OCI-LY3 (cell line): Measurements from ENCODE around the gene P2RY6.

Source experiments
- H2AFZ ChIP-seq: fragments of 200-600, 300-600 bp; shearing (Covaris generic); 2 replicates; pipeline ENCODE4 v1.6.0; 2014; ENCODE audit warnings: antibody characterized with exemption, low read depth, low read length
- H3K27ac ChIP-seq: fragments of 200-600, 300-600 bp; sonication (generic); 2 replicates; pipeline ENCODE4 v1.5.1; 2014; ENCODE audit warnings: mild to moderate bottlenecking, low read length, moderate library complexity, mixed read lengths
- H3K27me3 ChIP-seq: fragments of 200-600, 300-600 bp; sonication (generic); 2 replicates; pipeline ENCODE4 v1.6.1; 2014; ENCODE audit warnings: low read depth, low read length, mixed read lengths
- H3K36me3 ChIP-seq: fragments of 200-600, 300-600 bp; sonication (generic); replicated peaks from 2 replicates; pipeline ENCODE3; 2014; ENCODE audit warnings: low read depth, low read length, mixed read lengths
- H3K4me1 ChIP-seq: fragments of 300-600, 200-600 bp; sonication (generic); 2 replicates; pipeline ENCODE4 v1.6.1; 2014; ENCODE audit warnings: low read length, mixed read lengths
- H3K4me2 ChIP-seq: fragments of 200-600, 300-600 bp; sonication (generic); 2 replicates; pipeline ENCODE4 v1.6.1; 2014; ENCODE audit warnings: low read length, mixed read lengths
- H3K4me3 ChIP-seq: fragments of 300-600, 200-600 bp; sonication (generic); 2 replicates; pipeline ENCODE4 v1.5.1; 2014; ENCODE audit warnings: antibody characterized with exemption, mild to moderate bottlenecking, low read length, moderate library complexity
- H3K79me2 ChIP-seq: fragments of 300-600, 200-600 bp; shearing (Covaris generic); 2 replicates; pipeline ENCODE4 v1.6.1; 2014; ENCODE audit warnings: mild to moderate bottlenecking, low read length, mixed read lengths
- H3K9ac ChIP-seq: fragments of 300-600, 200-600 bp; shearing (Covaris generic); 2 replicates; pipeline ENCODE4 v1.6.0; 2014; ENCODE audit warnings: mild to moderate bottlenecking, low read length, moderate library complexity
- H3K9me3 ChIP-seq: fragments of 200-600, 300-600 bp; shearing (Covaris generic); 2 replicates; pipeline ENCODE4 v1.6.1; 2014; ENCODE audit warnings: low read length, mixed read lengths; ENCODE audit not compliant: insufficient read depth
- H4K20me1 ChIP-seq: fragments of 200-600, 300-600 bp; sonication (generic); 2 replicates; pipeline ENCODE4 v1.6.1; 2016; ENCODE audit warnings: low read length, mixed read lengths; ENCODE audit not compliant: insufficient read depth
- EZH2phosphoT487 ChIP-seq: fragments of 200-600 bp; shearing (Covaris generic); IDR thresholded peaks from 2 replicates; pipeline ENCODE4 v1.6.1; 2018; ENCODE audit warnings: antibody characterized with exemption, mixed run types, low read depth
- TF ChIP-seq, protein P1 (sequence below): fragments of 200-600, 300-600 bp; sonication (generic); IDR thresholded peaks from 2 replicates; pipeline ENCODE4 v1.5.1; 2014; ENCODE audit warnings: antibody characterized with exemption, low read length, low read depth

The P2RY6 gene

DNA sequence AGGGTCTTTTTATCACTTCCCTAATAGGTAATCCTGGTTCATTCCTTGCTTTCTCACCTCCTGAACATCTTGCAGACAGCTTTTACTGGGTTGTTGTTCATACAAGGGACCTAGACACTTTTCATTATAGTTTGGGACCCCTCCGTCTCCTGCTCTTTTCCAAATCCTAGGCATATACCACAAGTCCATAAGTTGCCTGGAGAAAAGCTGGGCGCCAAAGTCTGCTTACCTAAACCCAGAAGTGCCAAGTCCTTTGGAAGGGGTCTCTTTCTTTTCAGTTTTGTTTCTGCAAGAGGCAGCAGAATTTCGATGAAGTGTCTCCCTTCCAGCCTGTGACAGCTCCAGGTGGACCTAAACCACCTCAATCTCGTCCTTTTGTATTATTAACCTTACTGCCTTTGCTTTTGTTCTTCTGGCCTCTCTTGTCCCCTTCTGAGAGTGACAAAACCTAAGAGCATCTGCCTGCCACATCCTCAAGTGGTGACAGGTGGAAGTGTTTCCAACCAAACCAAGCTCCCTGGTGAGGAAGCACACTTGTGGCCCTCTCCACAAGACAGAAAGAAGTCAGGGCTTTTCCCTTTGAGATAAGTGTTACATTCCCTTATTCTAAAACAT is 19.5 kb upstream of the P2RY6 start:
- H3K4me2 ChIP-seq: peak overlapping the region; percentile 21
- no peaks in the 10 kb centered on the region for H4K20me1 ChIP-seq
- TF ChIP-seq EZH2phosphoT487: no peak
- TF ChIP-seq, protein P1, sequence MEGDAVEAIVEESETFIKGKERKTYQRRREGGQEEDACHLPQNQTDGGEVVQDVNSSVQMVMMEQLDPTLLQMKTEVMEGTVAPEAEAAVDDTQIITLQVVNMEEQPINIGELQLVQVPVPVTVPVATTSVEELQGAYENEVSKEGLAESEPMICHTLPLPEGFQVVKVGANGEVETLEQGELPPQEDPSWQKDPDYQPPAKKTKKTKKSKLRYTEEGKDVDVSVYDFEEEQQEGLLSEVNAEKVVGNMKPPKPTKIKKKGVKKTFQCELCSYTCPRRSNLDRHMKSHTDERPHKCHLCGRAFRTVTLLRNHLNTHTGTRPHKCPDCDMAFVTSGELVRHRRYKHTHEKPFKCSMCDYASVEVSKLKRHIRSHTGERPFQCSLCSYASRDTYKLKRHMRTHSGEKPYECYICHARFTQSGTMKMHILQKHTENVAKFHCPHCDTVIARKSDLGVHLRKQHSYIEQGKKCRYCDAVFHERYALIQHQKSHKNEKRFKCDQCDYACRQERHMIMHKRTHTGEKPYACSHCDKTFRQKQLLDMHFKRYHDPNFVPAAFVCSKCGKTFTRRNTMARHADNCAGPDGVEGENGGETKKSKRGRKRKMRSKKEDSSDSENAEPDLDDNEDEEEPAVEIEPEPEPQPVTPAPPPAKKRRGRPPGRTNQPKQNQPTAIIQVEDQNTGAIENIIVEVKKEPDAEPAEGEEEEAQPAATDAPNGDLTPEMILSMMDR: peak; percentile 32
- H3K9me3 ChIP-seq: no peaks in the 10 kb centered on the region
- no peaks in the 10 kb centered on the region for H3K27me3 ChIP-seq
- H3K79me2 ChIP-seq: no peaks in the 10 kb centered on the region
- H3K4me1 ChIP-seq: peaks cover 20% of the 10 kb centered on the region
- no peak overlapping the region for H3K9ac ChIP-seq
- no peaks in the 10 kb centered on the region for H3K36me3 ChIP-seq
- peak overlapping the region; percentile 76 for H2AFZ ChIP-seq
- peak overlapping the region; percentile 7 for H3K27ac ChIP-seq
- H3K4me3 ChIP-seq: no peak overlapping the region

DNA sequence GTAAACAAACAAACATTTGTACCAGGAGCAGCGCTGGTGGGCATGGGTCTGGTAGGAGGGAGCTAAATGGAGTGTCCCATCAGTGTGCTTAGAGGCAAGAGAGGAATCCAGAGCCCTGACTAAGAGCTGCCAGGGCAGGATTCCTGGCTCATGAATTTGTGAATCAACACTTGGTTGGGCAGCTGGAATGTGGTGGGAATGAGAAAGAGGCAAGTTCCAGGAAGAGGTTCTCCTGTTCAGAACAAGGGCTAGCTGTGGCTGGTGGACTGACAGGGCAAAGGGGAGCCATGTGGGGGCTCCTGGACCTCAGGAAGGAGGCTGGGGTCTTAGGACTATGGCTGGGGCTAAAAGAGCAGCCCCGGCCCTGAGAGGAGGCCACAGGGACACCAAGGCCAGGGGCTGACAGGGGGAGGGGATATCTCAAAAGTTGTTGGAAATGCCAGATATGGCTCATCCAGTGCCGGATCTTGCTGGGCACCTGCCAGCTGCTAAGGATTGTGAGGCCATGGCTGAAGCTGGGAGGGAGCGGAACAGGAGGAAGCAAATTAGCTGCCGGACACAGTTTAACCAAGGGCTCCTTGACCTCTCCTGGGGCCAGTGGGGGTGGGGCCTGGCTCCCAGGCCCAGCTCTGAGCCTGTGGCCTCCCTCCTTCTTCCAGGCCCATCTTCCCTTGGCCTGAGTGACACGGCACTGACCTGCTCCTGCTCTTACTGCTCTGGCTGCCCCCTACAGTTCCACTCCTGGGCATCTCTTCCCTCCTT is 14.6 kb upstream of the P2RY6 start:
- no peak overlapping the region for H3K27ac ChIP-seq
- H3K9ac ChIP-seq: no peak overlapping the region
- no peaks in the 10 kb centered on the region for H3K36me3 ChIP-seq
- H3K4me2 ChIP-seq: no peak overlapping the region
- peaks cover 3% of the 10 kb centered on the region; the same call in 1 of the 2 replicates for H3K4me1 ChIP-seq
- no peaks in the 10 kb centered on the region for H3K9me3 ChIP-seq
- TF ChIP-seq, protein P1: no peak
- TF ChIP-seq EZH2phosphoT487: no peak
- H3K79me2 ChIP-seq: no peaks in the 10 kb centered on the region
- no peak overlapping the region for H3K4me3 ChIP-seq
- no peaks in the 10 kb centered on the region for H4K20me1 ChIP-seq
- no peak overlapping the region for H2AFZ ChIP-seq
- H3K27me3 ChIP-seq: no peaks in the 10 kb centered on the region

DNA sequence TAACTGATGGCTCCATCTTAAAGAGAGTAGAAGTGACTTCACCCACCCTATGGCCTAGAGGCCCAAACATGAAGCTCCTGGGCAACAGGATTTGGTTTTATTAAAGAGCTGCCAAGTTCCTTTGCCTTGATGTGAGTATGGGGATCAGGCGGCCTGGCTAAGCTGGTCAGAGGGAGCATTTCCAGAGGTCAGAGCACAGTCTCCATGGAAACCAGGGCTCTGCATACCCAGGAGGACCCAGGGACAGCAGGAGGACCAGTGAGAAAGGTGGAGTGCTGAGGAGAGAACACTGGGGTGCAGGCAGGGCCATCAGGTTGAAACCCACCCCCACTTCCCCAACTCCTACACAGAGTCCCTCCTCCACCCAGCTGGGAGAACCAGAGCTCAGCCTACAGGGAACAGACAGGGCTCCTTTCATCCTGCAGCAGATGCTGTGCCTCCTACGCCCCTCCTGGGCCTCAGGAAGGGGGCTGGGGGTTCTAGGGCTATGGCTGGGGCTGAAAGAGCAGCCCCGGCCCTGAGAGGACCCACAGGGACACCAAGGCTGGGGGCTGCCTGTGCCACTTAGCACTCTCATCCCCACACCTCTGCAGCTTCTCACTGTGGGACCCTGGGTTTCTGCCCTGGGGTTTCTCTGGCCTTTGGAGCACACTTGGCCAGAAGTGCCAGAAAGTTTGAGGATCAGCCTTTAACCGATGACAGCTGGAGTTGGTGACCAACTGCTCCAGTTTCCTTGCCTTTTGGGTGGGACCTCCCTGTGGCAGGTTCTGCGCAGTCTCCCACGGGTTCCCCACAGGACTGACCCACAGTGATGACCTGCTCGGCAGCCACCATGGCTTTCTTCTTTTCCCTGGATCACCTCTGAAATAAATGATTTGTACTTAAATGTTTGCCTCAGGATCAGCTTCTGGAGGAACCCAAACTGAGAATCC is 13.8 kb upstream of the P2RY6 start:
- H3K9me3 ChIP-seq: no peaks in the 10 kb centered on the region
- H3K27ac ChIP-seq: no peak overlapping the region
- H3K79me2 ChIP-seq: no peaks in the 10 kb centered on the region
- no peak for TF ChIP-seq EZH2phosphoT487
- TF ChIP-seq, protein P1: no peak
- no peak overlapping the region for H3K4me3 ChIP-seq
- no peak overlapping the region for H3K9ac ChIP-seq
- no peaks in the 10 kb centered on the region for H3K4me1 ChIP-seq
- H4K20me1 ChIP-seq: no peaks in the 10 kb centered on the region
- H2AFZ ChIP-seq: no peak overlapping the region
- H3K27me3 ChIP-seq: no peaks in the 10 kb centered on the region
- no peaks in the 10 kb centered on the region for H3K36me3 ChIP-seq
- H3K4me2 ChIP-seq: no peak overlapping the region
